ENCODE results near the gene SLC24A4.

The SLC24A4 gene

GRCh38 chr14:92549105-92549858 is 226.3 kb downstream of the SLC24A4 start:
- peak overlapping the region; percentile 80 to 88 for H3K27ac ChIP-seq
- DNase-seq (ENCODE audit: low spot score), result no peak
- peak overlapping the region; percentile 50 for H3K4me3 ChIP-seq
- no peak for TF ChIP-seq CTCF (IDR thresholded peaks at IDR 0.05)

GRCh38 chr14:92549859-92550230 is 226.9 kb downstream of the SLC24A4 start:
- no peak for TF ChIP-seq CTCF (IDR thresholded peaks at IDR 0.05)
- H3K27ac ChIP-seq, result peak overlapping the region; percentile 80 to 88
- peak overlapping the region; percentile 50 for H3K4me3 ChIP-seq
- DNase-seq (ENCODE audit: low spot score), result peak; percentile 87

Measured in coronary artery (tissue), 2 donors.